WTC11 (cell line): ENCODE measurements around the gene MTOR. TPM values are rescaled to one million over a fixed set of nuclear protein-coding genes. Genes with fewer than 3 reads are reported as not detected.

Experiments used
- ATAC-seq: fragments of 200-7000 bp; cut with Tn5 transposase; 2 replicates; pipeline ENCODE4 v1.10.0; 2021; ENCODE audit warnings: mild to moderate bottlenecking, moderate library complexity
- CTCF ChIA-PET: fragments of 300-600 bp; sonication (Branson Sonifier 250); formaldehyde crosslinking; loops from one replicate; lab custom pipeline; 2021; ENCODE audit warnings: antibody characterized with exemption; lab: Charles Lee
- POLR2A ChIA-PET: fragments of 350-600 bp; sonication (Branson Sonifier 250); formaldehyde crosslinking; loops from one replicate; lab custom pipeline; 2021; ENCODE audit warnings: antibody characterized with exemption; lab: Charles Lee
- DNase-seq: peaks from one replicate; pipeline ENCODE4 v3.0.0; 2021; ENCODE audit warnings: low spot score
- H3K27ac Mint-ChIP-seq: 2 replicates; pipeline ENCODE4 v1.8.0; 2021; ENCODE audit warnings: mixed read lengths
- H3K27me3 Mint-ChIP-seq: 2 replicates; pipeline ENCODE4 v1.8.0; 2021; ENCODE audit warnings: low read depth, mild to moderate bottlenecking, moderate library complexity, mixed read lengths
- H3K36me3 Mint-ChIP-seq: 2 replicates; pipeline ENCODE4 v1.8.0; 2021; ENCODE audit warnings: mixed read lengths
- H3K4me1 Mint-ChIP-seq: 2 replicates; pipeline ENCODE4 v1.8.0; 2022; ENCODE audit warnings: mixed read lengths
- H3K4me3 Mint-ChIP-seq: 2 replicates; pipeline ENCODE4 v1.8.0; 2021; ENCODE audit warnings: mild to moderate bottlenecking, moderate library complexity, mixed read lengths
- H3K9me3 Mint-ChIP-seq: 2 replicates; pipeline ENCODE4 v1.8.0; 2021; ENCODE audit warnings: mixed read lengths
- AR ChIP-seq: fragments of 250-450 bp; sonication (Bioruptor Pico); IDR thresholded peaks from 2 replicates; pipeline ENCODE4 v1.9.0; 2021; ENCODE audit warnings: mild to moderate bottlenecking
- CREM ChIP-seq: sonication (generic); formaldehyde crosslinking; IDR thresholded peaks from 2 replicates; pipeline ENCODE4 v1.8.1; 2022; ENCODE audit warnings: mild to moderate bottlenecking, missing genetic modification reagents, moderate library complexity
- ELF4 ChIP-seq: sonication (generic); formaldehyde crosslinking; IDR thresholded peaks from 2 replicates; pipeline ENCODE4 v1.8.1; 2022; ENCODE audit warnings: low read depth, mild to moderate bottlenecking, moderate library complexity, missing genetic modification reagents
- FOXK1 ChIP-seq: sonication (generic); formaldehyde crosslinking; IDR thresholded peaks from 2 replicates; pipeline ENCODE4 v1.8.0; 2022; ENCODE audit warnings: mild to moderate bottlenecking, moderate library complexity, missing genetic modification reagents
- GRHL2 ChIP-seq: fragments of 250-450 bp; sonication (Bioruptor Pico); IDR thresholded peaks from 2 replicates; pipeline ENCODE4 v1.8.0; 2022; ENCODE audit warnings: mild to moderate bottlenecking, moderate library complexity; ENCODE audit not compliant: insufficient replicate concordance, severe bottlenecking
- IRF1 ChIP-seq: sonication (generic); formaldehyde crosslinking; IDR thresholded peaks from 2 replicates; pipeline ENCODE4 v1.8.0; 2023; ENCODE audit warnings: missing genetic modification reagents
- JUN ChIP-seq: sonication (generic); formaldehyde crosslinking; IDR thresholded peaks from 2 replicates; pipeline ENCODE4 v1.8.0; 2023; ENCODE audit warnings: mild to moderate bottlenecking, missing genetic modification reagents
- NR2C2 ChIP-seq: sonication (generic); formaldehyde crosslinking; IDR thresholded peaks from 2 replicates; pipeline ENCODE4 v1.8.0; 2022; ENCODE audit warnings: mild to moderate bottlenecking, missing genetic modification reagents
- RELA ChIP-seq: sonication (generic); formaldehyde crosslinking; IDR thresholded peaks from 2 replicates; pipeline ENCODE4 v1.8.1; 2022; ENCODE audit warnings: missing genetic modification reagents, mild to moderate bottlenecking, borderline replicate concordance
- STAT6 ChIP-seq: sonication (generic); formaldehyde crosslinking; conservative IDR thresholded peaks from 2 replicates; pipeline ENCODE4 v1.8.1; 2023; ENCODE audit warnings: mild to moderate bottlenecking, low read depth, missing genetic modification reagents, moderate library complexity
- ZNF263 ChIP-seq: sonication (generic); formaldehyde crosslinking; IDR thresholded peaks from 2 replicates; pipeline ENCODE4 v1.8.1; 2022; ENCODE audit warnings: low read depth, mild to moderate bottlenecking, moderate library complexity, missing genetic modification reagents
- ZNF416 ChIP-seq: fragments of 250-450 bp; sonication (Bioruptor Pico); IDR thresholded peaks from 2 replicates; pipeline ENCODE4 v1.9.0; 2021; ENCODE audit warnings: mild to moderate bottlenecking, inconsistent platforms
- ZNF423 ChIP-seq: fragments of 250-450 bp; sonication (Bioruptor Pico); IDR thresholded peaks from 2 replicates; pipeline ENCODE4 v2.1.2; 2022; ENCODE audit warnings: mild to moderate bottlenecking, moderate library complexity
- total RNA-seq: library from RNA; stranded (reverse); gene quantifications from 3 replicates; pipeline ENCODE4 v1.2.3, GENCODE V29; 2021
- TF ChIP-seq, protein P1 (sequence below): fragments of 250-450 bp; sonication (Bioruptor Pico); conservative IDR thresholded peaks from 2 replicates; pipeline ENCODE4 v1.9.0; 2021; ENCODE audit warnings: mild to moderate bottlenecking
- TF ChIP-seq, protein P2 (sequence below): sonication (generic); formaldehyde crosslinking; IDR thresholded peaks from 2 replicates; pipeline ENCODE4 v1.8.0; 2022; ENCODE audit warnings: mild to moderate bottlenecking, missing genetic modification reagents

Gene MTOR
- total RNA-seq, 1 experiment from 2014 or later: 65.0 TPM

DNA sequence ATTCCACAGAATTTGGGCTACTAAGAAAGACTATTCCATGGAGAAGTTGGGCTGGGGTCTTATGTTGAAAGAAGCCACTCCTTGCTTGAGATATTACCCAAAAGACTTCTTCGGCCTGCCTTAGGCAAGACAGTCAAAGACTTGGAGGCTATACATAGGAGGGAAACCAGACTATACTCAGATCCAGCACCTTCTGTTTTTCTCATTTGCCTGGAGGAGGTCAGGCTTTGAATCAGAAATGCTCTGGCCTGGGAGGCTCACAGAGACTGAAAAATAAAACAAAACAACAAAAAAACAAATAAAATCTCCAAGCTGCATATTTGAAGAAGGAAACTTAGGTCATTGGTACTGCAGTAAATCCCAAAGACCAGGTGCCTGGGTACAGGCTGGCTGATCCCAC lies 124.3 kb downstream of the MTOR start (continued):
- TF ChIP-seq, protein P1, sequence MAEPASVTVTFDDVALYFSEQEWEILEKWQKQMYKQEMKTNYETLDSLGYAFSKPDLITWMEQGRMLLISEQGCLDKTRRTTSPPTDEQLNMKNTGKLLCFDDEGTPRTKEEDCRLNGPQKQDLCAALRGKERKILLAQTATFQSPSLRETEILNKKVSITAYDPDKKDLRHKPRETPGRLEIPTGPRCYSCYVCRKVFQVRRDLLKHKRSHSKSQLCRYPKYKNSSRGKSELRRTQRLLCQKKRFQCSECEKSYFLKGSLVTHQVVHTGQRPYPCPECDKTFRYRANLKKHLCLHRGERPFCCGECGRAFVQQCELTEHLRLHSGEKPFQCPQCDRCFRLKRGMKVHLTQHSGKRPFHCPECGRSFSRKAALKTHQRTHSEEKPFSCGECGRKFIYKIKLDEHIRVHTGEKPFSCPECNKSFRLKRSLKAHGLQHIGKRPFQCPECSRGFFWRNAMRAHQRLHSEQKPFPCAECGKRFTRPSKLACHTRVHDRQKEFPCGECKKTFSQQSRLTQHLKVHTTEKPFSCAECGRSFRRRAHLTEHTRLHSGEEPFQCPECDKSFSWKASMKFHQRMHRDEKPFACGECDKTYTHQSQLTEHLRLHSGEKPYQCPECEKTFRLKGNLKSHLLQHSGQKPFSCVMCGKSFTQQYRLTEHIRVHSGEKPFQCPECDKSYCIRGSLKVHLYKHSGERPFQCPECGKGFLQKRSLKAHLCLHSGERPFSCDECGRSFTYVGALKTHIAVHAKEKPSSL (CRISPR knock-in tag): no peak
- TF ChIP-seq RELA (CRISPR knock-in tag) (no peak), STAT6 (CRISPR knock-in tag) (no peak), GRHL2 (CRISPR knock-in tag) (no peak), ZNF423 (CRISPR knock-in tag) (no peak), CREM (CRISPR knock-in tag) (no peak)

GRCh38 chr1:11134898-11135266 lies 127.5 kb downstream of the MTOR start:
- H3K4me1 Mint-ChIP-seq: no peaks in the 10 kb centered on the region
- CTCF ChIA-PET: no interaction called here
- no peak overlapping the region for H3K27ac Mint-ChIP-seq
- POLR2A ChIA-PET: no interaction called here
- H3K36me3 Mint-ChIP-seq: peaks cover 39% of the 10 kb centered on the region
- H3K27me3 Mint-ChIP-seq: no peaks in the 10 kb centered on the region
- no peak for DNase-seq
- no peak for ATAC-seq
- H3K9me3 Mint-ChIP-seq: no peaks in the 10 kb centered on the region
- H3K4me3 Mint-ChIP-seq: no peak overlapping the region
- TF ChIP-seq FOXK1: no peak
- TF ChIP-seq, protein P2, sequence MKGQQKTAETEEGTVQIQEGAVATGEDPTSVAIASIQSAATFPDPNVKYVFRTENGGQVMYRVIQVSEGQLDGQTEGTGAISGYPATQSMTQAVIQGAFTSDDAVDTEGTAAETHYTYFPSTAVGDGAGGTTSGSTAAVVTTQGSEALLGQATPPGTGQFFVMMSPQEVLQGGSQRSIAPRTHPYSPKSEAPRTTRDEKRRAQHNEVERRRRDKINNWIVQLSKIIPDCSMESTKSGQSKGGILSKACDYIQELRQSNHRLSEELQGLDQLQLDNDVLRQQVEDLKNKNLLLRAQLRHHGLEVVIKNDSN (CRISPR knock-in tag): no peak
- no peak for TF ChIP-seq ELF4
- TF ChIP-seq AR: no peak
- no peak for TF ChIP-seq ZNF263 (CRISPR knock-in tag)
- TF ChIP-seq RELA (CRISPR knock-in tag): no peak
- TF ChIP-seq JUN: no peak
- TF ChIP-seq IRF1 (CRISPR knock-in tag): no peak
- no peak for TF ChIP-seq ZNF416 (CRISPR knock-in tag)
- no peak for TF ChIP-seq NR2C2
- TF ChIP-seq, all 79 proteins: peak for 0
